GM12892 (cell line): ENCODE data around the gene PIK3C2B.

Experiments
- POLR2A ChIP-seq: IDR thresholded peaks from 2 replicates; pipeline ENCODE4 v1.6.1; 2011; ENCODE audit warnings: low read depth, low read length, control low read depth
- POLR2AphosphoS5 ChIP-seq: IDR thresholded peaks from 2 replicates; pipeline ENCODE4 v1.6.1; 2011; ENCODE audit warnings: low read depth, low read length, control low read depth
- TAF1 ChIP-seq: IDR thresholded peaks from 2 replicates; pipeline ENCODE4 v1.6.1; 2011; ENCODE audit warnings: low read depth, mild to moderate bottlenecking, control low read depth, low read length, borderline replicate concordance

- TF ChIP-seq TAF1 (no peak), POLR2A (no peak), POLR2AphosphoS5 (no peak)
Measured at GRCh38 chr1:204454476-204454875, 40.1 kb downstream of the PIK3C2B start.
